Activated CD8-positive, alpha-beta memory T cell treated with anti-CD3 and anti-CD28 coated beads, Interleukin-2, amount 50 U/mL, for 24 hours (primary cell): ENCODE results near the gene CDK15.

Experiments used
- DNase-seq: peaks from one replicate; pipeline ENCODE4 v3.0.0-alpha.2; 2020; ENCODE audit errors: extremely low read depth

The CDK15 gene

GRCh38 chr2:201938156-201938775 lies 131.9 kb downstream of the CDK15 start:
- no peak for DNase-seq

GRCh38 chr2:201938781-201939180 lies 132.4 kb downstream of the CDK15 start:
- DNase-seq = no peak

- DNase-seq = no peak
These were observed 133.2 kb downstream of the CDK15 start for GRCh38 chr2:201939453-201939941.

GRCh38 chr2:201942531-201942930 lies 136.2 kb downstream of the CDK15 start:
- DNase-seq = no peak
